T47D (cell line): ENCODE measurements around the gene EOGT.

Source experiments
- DNase-seq, 2 experiments: peaks; one replicate each; pipeline versions ENCODE4 v3.0.0 to v3.0.0-alpha.2; 2011 to 2012; ENCODE audit warnings: low read depth in 1 of 2, low spot score in 1 of 2
- JUND ChIP-seq: IDR thresholded peaks from 2 replicates; pipeline ENCODE4 v1.6.1; 2012; ENCODE audit warnings: low read depth
- in situ Hi-C: cut with HindIII; loops from 2 replicates; pipeline ENCODE4 v1.10.0; 2016; ENCODE audit warnings: low sequenced_read_pairs, low pct_unique_long_range_greater_than_20kb

The EOGT gene

GRCh38 chr3:69013253-69014021 is at the start of gene EOGT:
Gene EOGT (minus strand): TSS chr3:69013684. CDS start chr3:69009846, 3,838 bp downstream.
- no peak for TF ChIP-seq JUND
- peak; percentile 84 to 85 for DNase-seq
- in situ Hi-C loops, result no loop called here

GRCh38 chr3:69059688-69060087 is 46.2 kb upstream of the EOGT start:
- no peak for TF ChIP-seq JUND
- in situ Hi-C loops, result no loop called here
- no peak for DNase-seq

- in situ Hi-C loops, result no loop called here
- no peak for DNase-seq
- no peak for TF ChIP-seq JUND
Measured at GRCh38 chr3:69058947-69059224, 45.4 kb upstream of the EOGT start.

- no peak for TF ChIP-seq JUND
- DNase-seq, result no peak
- in situ Hi-C loops, result no loop called here
Measured at GRCh38 chr3:69058180-69058946, 44.9 kb upstream of the EOGT start.

- no peak for DNase-seq
- in situ Hi-C loops, result no loop called here
- no peak for TF ChIP-seq JUND
Measured at GRCh38 chr3:69052472-69052898, 39.0 kb upstream of the EOGT start.

GRCh38 chr3:69051756-69052471 is 38.4 kb upstream of the EOGT start, which contains the start of gene TMF1:
Gene TMF1 (minus strand): TSS chr3:69052333. CDS start chr3:69052086, 247 bp downstream.
- no peak for TF ChIP-seq JUND
- peak; percentile 58 to 98 for DNase-seq
- in situ Hi-C loops, result no loop called here

- no peak for DNase-seq
- TF ChIP-seq JUND, result no peak
- in situ Hi-C loops, result no loop called here
Measured at GRCh38 chr3:69048990-69049389, 35.5 kb upstream of the EOGT start.

GRCh38 chr3:69044608-69045007 is 31.1 kb upstream of the EOGT start:
- no peak for TF ChIP-seq JUND
- in situ Hi-C loops, result no loop called here
- no peak for DNase-seq

GRCh38 chr3:69033470-69033869 is 20.0 kb upstream of the EOGT start:
- in situ Hi-C loops, result no loop called here
- DNase-seq, result no peak
- no peak for TF ChIP-seq JUND

GRCh38 chr3:69032737-69033136 is 19.3 kb upstream of the EOGT start:
- in situ Hi-C loops, result no loop called here
- no peak for TF ChIP-seq JUND

GRCh38 chr3:69032142-69032541 is 18.7 kb upstream of the EOGT start:
- no peak for TF ChIP-seq JUND
- no peak for DNase-seq
- in situ Hi-C loops, result no loop called here

More at GRCh38 chr3:69032737-69033136, 19.3 kb upstream of the EOGT start:
- DNase-seq, result no peak

- in situ Hi-C loops, result no loop called here
- no peak for DNase-seq
- no peak for TF ChIP-seq JUND
Measured at GRCh38 chr3:69031635-69032034, 18.2 kb upstream of the EOGT start.

- in situ Hi-C loops, result no loop called here
- DNase-seq, result no peak
- no peak for TF ChIP-seq JUND
Measured at GRCh38 chr3:69020857-69021256, 7.4 kb upstream of the EOGT start.
